Neural cell (in vitro differentiated cells): ENCODE results near the gene VSIR.

ENCODE experiments used
- CTCF ChIP-seq: fragments of 450-650 bp; IDR thresholded peaks from 2 replicates; pipeline ENCODE4 v1.5.1; 2014; ENCODE audit warnings: antibody characterized with exemption, mild to moderate bottlenecking, moderate library complexity; ENCODE audit not compliant: poor library complexity, severe bottlenecking
- EP300 ChIP-seq: fragments of 450-650 bp; conservative IDR thresholded peaks from 2 replicates; pipeline ENCODE4 v1.6.1; 2014; ENCODE audit warnings: antibody characterized with exemption, mild to moderate bottlenecking, moderate library complexity; ENCODE audit not compliant: poor library complexity, severe bottlenecking
- EZH2 ChIP-seq: fragments of 200-600, 300-800 bp; shearing (Covaris generic), sonication (generic); IDR thresholded peaks from 2 replicates; pipeline ENCODE4 v1.6.1; 2014; ENCODE audit warnings: antibody characterized with exemption, low read length, borderline replicate concordance, mild to moderate bottlenecking; ENCODE audit not compliant: insufficient read depth, poor library complexity, severe bottlenecking
- POLR2AphosphoS5 ChIP-seq: IDR thresholded peaks from 2 replicates; pipeline ENCODE4 v1.6.1; 2012
- RAD21 ChIP-seq: fragments of 450-650 bp; conservative IDR thresholded peaks from 2 replicates; pipeline ENCODE4 v1.6.1; 2014; ENCODE audit warnings: antibody characterized with exemption, mild to moderate bottlenecking, moderate library complexity
- REST ChIP-seq: IDR thresholded peaks from 2 replicates; pipeline ENCODE4 v1.6.1; 2012; ENCODE audit warnings: borderline replicate concordance
- TAF1 ChIP-seq: IDR thresholded peaks from 2 replicates; pipeline ENCODE4 v1.6.1; 2012; ENCODE audit warnings: low read depth

GRCh38 chr10:71802235-71802634 is 28.9 kb upstream of the VSIR start:
- TF ChIP-seq EP300 (no peak), CTCF (no peak), RAD21 (no peak), TAF1 (no peak), EZH2 (no peak), REST (no peak), POLR2AphosphoS5 (no peak)
